Measurements from ENCODE around the gene ADAMTSL3. TPM values are rescaled to one million over a fixed set of nuclear protein-coding genes. Genes with fewer than 3 reads are reported as not detected.
"Not testable (repeated sequence)": the region's sequence is repeated elsewhere in the genome, so short reads cannot be mapped to it uniquely, and the experiment has no call there.

The ADAMTSL3 gene
- total RNA-seq, 1 experiment from 2014 or later = under 0.01 TPM

GRCh38 chr15:83697716-83698115 is 43.8 kb downstream of the ADAMTSL3 start:
- DNase-seq (ENCODE audit: low read depth) = no peak

- DNase-seq (ENCODE audit: low read depth) = peak; percentile 94
These were observed 44.4 kb downstream of the ADAMTSL3 start for GRCh38 chr15:83698294-83698693.

- no peak for DNase-seq (ENCODE audit: low read depth)
These were observed 45.1 kb downstream of the ADAMTSL3 start for GRCh38 chr15:83699028-83699427.

- DNase-seq (ENCODE audit: low read depth) = no peak
These were observed 46.2 kb downstream of the ADAMTSL3 start for GRCh38 chr15:83700082-83700481.

GRCh38 chr15:83702314-83702713 is 48.4 kb downstream of the ADAMTSL3 start:
- not testable (repeated sequence) for DNase-seq (ENCODE audit: low read depth)

GRCh38 chr15:83708328-83708727 is 54.4 kb downstream of the ADAMTSL3 start:
- DNase-seq (ENCODE audit: low read depth) = no peak

GRCh38 chr15:83709241-83709640 is 55.3 kb downstream of the ADAMTSL3 start:
- DNase-seq (ENCODE audit: low read depth) = peak; percentile 89

GRCh38 chr15:83709811-83710210 is 55.9 kb downstream of the ADAMTSL3 start:
- DNase-seq (ENCODE audit: low read depth) = no peak

- DNase-seq (ENCODE audit: low read depth) = no peak
These were observed 56.5 kb downstream of the ADAMTSL3 start for GRCh38 chr15:83710452-83710851.

GRCh38 chr15:83711236-83711635 is 57.3 kb downstream of the ADAMTSL3 start:
- no peak for DNase-seq (ENCODE audit: low read depth)

GRCh38 chr15:83713242-83713641 is 59.3 kb downstream of the ADAMTSL3 start:
- DNase-seq (ENCODE audit: low read depth) = no peak

GRCh38 chr15:83714939-83715628 is 61.2 kb downstream of the ADAMTSL3 start:
- DNase-seq (ENCODE audit: low read depth) = peak; percentile 60

- no peak for DNase-seq (ENCODE audit: low read depth)
These were observed 62.7 kb downstream of the ADAMTSL3 start for GRCh38 chr15:83716605-83717004.

- DNase-seq (ENCODE audit: low read depth) = no peak
These were observed 63.1 kb downstream of the ADAMTSL3 start for GRCh38 chr15:83717010-83717409.

- no peak for DNase-seq (ENCODE audit: low read depth)
These were observed 66.5 kb downstream of the ADAMTSL3 start for GRCh38 chr15:83720468-83720867.

GRCh38 chr15:83721031-83721430 is 67.1 kb downstream of the ADAMTSL3 start:
- DNase-seq (ENCODE audit: low read depth) = no peak

- no peak for DNase-seq (ENCODE audit: low read depth)
These were observed 68.1 kb downstream of the ADAMTSL3 start for GRCh38 chr15:83721981-83722380.

GRCh38 chr15:83723216-83723615 is 69.3 kb downstream of the ADAMTSL3 start:
- DNase-seq (ENCODE audit: low read depth) = no peak

GRCh38 chr15:83732196-83732595 is 78.3 kb downstream of the ADAMTSL3 start:
- peak; percentile 40 for DNase-seq (ENCODE audit: low read depth)

GRCh38 chr15:83732770-83733169 is 78.8 kb downstream of the ADAMTSL3 start:
- DNase-seq (ENCODE audit: low read depth) = no peak

GRCh38 chr15:83733206-83733605 is 79.3 kb downstream of the ADAMTSL3 start:
- DNase-seq (ENCODE audit: low read depth) = peak; percentile 93

GRCh38 chr15:83733691-83734090 is 79.8 kb downstream of the ADAMTSL3 start:
- no peak for DNase-seq (ENCODE audit: low read depth)

- DNase-seq (ENCODE audit: low read depth) = no peak
These were observed 80.6 kb downstream of the ADAMTSL3 start for GRCh38 chr15:83734487-83734886.

- no peak for DNase-seq (ENCODE audit: low read depth)
These were observed 85.7 kb downstream of the ADAMTSL3 start for GRCh38 chr15:83739629-83740028.
